SK-MEL-5 (cell line): Measurements from ENCODE around the gene SP1. TPM values are rescaled to one million over a fixed set of nuclear protein-coding genes. Genes with fewer than 3 reads are reported as not detected.
"Not testable (repeated sequence)": the region's sequence is repeated elsewhere in the genome, so short reads cannot be mapped to it uniquely, and the experiment has no call there.

ENCODE experiments used
- DNase-seq: peaks from one replicate; pipeline ENCODE4 v3.0.0-alpha.2; 2016; ENCODE audit warnings: low read depth, low spot score
- in situ Hi-C: cut with HindIII; loops from 2 replicates; pipeline ENCODE4 v1.10.0; 2016; ENCODE audit warnings: low sequenced_read_pairs, high pct_unique_total_duplicates, low pct_unique_long_range_greater_than_20kb
- polyA plus RNA-seq, 2 experiments: library from polyadenylated mRNA; depleted of rRNA; stranded (reverse); fragments of >200 nt; gene quantifications; 2 replicates each; pipeline ENCODE4 v1.2.3, GENCODE V29; 2015
- total RNA-seq: library from RNA; depleted of rRNA; stranded (reverse); fragments of >200 nt; shearing (Covaris generic); gene quantifications from 2 replicates; pipeline ENCODE4 v1.2.3, GENCODE V29; 2014; rRNA removed

SP1 gene
- total RNA-seq, result 38.9 and 40.5 TPM in 2 replicates
- 35.2 and 53.7 TPM in 2 replicates for polyA plus RNA-seq (2015; cell fraction: cytosol; rRNA removed)
- 160 and 225 TPM in 2 replicates for polyA plus RNA-seq (2015; cell fraction: nucleus; rRNA removed)

- in situ Hi-C loops, result no loop called here
- peak; percentile 90 for DNase-seq
These were observed at the start of gene SP1 for GRCh38 chr12:53380104-53380793. SP1 (plus strand) TSS chr12:53380176; CDS start chr12:53380292, 116 bp downstream.

GRCh38 chr12:53330671-53331070 lies 49.3 kb upstream of the SP1 start:
- DNase-seq, result no peak
- in situ Hi-C loops, result no loop called here

GRCh38 chr12:53332339-53332738 lies 47.6 kb upstream of the SP1 start:
- in situ Hi-C loops, DNase-seq: not testable (repeated sequence)

DNA sequence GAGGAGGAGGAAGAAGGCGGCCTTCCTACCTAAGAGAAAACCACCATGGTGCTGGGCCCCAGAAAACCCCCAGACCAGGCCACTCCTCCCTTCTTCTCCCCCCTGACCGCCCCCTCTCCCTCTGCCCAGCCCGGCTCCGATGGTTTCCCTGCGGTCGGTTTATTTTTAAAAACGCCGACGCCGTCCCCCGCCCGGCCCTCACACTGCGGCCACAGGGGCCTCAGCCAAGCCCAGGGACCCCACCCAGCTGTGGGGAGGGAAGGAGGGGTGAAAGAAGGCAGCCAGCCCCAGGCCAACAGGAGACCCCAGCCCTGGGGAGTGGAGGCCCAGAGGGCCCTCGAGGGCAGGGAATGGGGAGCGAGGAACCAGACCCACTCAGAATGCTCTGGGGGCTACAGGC lies 47.2 kb upstream of the SP1 start:
- no peak for DNase-seq
- in situ Hi-C loops, result no loop called here

- in situ Hi-C loops, result no loop called here
- no peak for DNase-seq
These were observed 46.7 kb upstream of the SP1 start for GRCh38 chr12:53333289-53333688.

GRCh38 chr12:53333845-53334244 lies 46.1 kb upstream of the SP1 start:
- in situ Hi-C loops, result no loop called here
- no peak for DNase-seq

DNA sequence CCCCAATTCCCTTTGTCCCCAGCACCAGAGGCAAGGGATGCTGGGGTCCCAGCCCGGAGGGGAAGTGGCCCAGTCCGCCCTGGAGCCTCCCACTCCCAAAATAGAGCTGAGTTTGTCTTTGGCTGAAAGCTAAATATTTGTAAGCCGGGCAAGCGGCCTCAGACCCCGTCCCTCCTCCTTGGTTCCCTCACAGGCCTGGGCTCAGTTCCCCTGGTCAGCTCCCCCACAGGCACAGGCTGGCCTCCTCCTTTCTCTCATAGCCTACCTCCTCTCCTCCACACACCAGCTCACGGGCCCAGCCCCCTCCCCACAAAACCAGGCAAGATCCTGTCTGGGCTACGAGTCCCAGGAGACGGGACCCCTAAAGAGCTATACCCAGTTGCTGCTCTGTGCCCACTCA lies 45.2 kb upstream of the SP1 start:
- DNase-seq, result no peak
- in situ Hi-C loops, result no loop called here

- DNase-seq, result no peak
- in situ Hi-C loops, result no loop called here
These were observed 43.7 kb upstream of the SP1 start, which contains the start of gene SP7 for GRCh38 chr12:53336181-53336681. SP7 (minus strand) TSS chr12:53336354; CDS start chr12:53335646, 708 bp downstream.

GRCh38 chr12:53338017-53338416 lies 42.0 kb upstream of the SP1 start:
- in situ Hi-C loops, result no loop called here
- no peak for DNase-seq

DNA sequence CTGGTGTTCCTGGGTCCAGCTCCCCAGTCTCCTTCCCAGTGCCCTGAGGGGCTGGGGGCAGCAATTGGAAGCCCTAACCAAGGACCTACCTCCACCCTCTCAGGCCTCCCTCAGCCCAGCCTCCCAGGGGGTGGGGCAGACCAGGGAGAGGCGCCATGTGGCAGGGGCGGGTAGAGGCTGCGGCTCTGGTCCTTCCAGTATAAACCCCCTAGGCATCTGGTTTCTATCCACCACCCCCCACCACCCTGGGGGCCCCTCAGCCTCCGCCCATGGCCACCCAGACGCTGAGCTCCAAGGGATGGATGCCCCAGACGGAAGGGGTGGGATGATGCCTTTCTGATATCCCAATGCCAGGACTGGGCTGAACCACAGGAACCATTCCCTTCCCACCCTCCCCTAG lies 41.1 kb upstream of the SP1 start:
- no peak for DNase-seq
- in situ Hi-C loops, result no loop called here

DNA sequence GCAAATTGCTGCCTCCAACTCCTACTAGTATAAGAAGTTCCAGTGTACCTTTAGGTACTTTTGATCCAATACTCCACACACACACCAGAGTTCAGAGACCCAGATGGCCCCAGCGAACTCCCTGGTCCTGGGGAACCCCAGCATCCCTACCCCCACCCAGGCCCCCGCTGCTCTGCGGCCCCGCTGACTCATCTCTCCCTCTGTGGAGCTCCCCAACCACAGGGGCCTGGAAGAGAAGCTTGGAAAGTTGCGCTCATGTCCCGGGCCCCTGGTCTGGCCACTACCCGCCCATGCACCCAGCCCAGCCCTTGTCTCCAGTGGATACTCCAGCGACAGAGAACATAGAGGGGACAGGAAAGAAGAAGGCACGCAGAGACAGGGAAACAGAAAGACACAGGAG lies 39.6 kb upstream of the SP1 start:
- in situ Hi-C loops, result no loop called here
- DNase-seq, result no peak

DNA sequence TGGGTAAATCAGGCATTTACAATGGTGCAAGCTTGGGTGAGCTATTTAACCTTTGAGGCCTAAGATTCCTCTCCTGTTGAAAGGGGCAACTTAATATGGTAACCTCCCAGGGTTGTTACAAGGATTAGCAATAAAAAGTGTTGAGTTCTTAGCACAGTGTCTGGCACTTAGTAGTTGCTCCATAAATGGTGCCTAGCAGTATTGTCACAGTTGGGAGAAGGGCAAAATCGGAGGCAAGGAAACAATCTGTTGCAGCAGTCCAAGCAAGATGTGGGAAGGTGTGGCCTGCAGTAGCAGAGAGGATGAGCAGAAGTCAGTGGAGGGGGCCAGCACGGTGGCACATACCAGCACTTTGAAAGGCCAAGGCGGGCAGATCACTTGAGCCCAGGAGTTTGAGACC lies 36.5 kb upstream of the SP1 start:
- DNase-seq, result no peak
- in situ Hi-C loops, result no loop called here

- no peak for DNase-seq
- in situ Hi-C loops, result no loop called here
These were observed 36.0 kb upstream of the SP1 start for GRCh38 chr12:53343969-53344368.

GRCh38 chr12:53344487-53344823 lies 35.5 kb upstream of the SP1 start:
- in situ Hi-C loops, result no loop called here
- no peak for DNase-seq

- in situ Hi-C loops, result no loop called here
- peak; percentile 72 for DNase-seq
These were observed 35.0 kb upstream of the SP1 start for GRCh38 chr12:53344824-53345485.

GRCh38 chr12:53345486-53346188 lies 34.3 kb upstream of the SP1 start:
- in situ Hi-C loops, result no loop called here
- no peak for DNase-seq

- DNase-seq, result no peak
- in situ Hi-C loops, result no loop called here
These were observed 33.5 kb upstream of the SP1 start for GRCh38 chr12:53346491-53346890.

DNA sequence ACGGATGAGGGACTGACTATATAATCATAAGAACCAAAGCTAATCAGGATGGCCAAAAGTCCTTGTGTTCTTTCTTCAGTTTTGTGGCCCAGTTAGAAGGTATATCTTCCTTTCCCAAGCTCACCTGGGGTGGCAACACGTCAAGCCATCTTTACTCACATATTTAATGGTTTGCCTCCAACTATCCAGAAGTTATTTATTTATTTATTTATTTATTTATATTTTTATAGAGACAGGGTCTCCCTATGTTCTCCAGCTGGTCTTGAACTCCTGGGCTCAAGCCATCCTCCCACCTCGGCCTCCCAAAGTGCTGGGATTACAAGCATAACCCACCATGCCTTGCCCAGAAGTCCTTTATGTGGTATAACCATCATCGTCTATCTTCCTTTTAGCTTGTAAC lies 32.1 kb upstream of the SP1 start:
- in situ Hi-C loops, result no loop called here
- DNase-seq, result no peak
